Activated B cell treated with CpG ODN at 0.5 μM for 24 hours (primary cell): Measurements from ENCODE around the gene RABL6. TPM values are rescaled to one million over a fixed set of nuclear protein-coding genes. Genes with fewer than 3 reads are reported as not detected.

ENCODE experiments used
- ATAC-seq: fragments of 200-7000 bp; cut with Tn5 transposase; one replicate; pipeline ENCODE4 v1.10.0; 2021; ENCODE audit warnings: low read depth, mild to moderate bottlenecking, moderate library complexity
- CTCF ChIA-PET: fragments of 350-600 bp; sonication (Branson Sonifier 250); formaldehyde crosslinking; loops from one replicate; lab custom pipeline; 2021; ENCODE audit warnings: antibody characterized with exemption; lab: Charles Lee
- POLR2A ChIA-PET: fragments of 350-600 bp; sonication (Branson Sonifier 250); formaldehyde crosslinking; loops from one replicate; lab custom pipeline; 2021; ENCODE audit warnings: antibody characterized with exemption; lab: Charles Lee
- DNase-seq: peaks from one replicate; pipeline ENCODE4 v3.0.0; 2022
- H3K27ac Mint-ChIP-seq: one replicate; pipeline ENCODE4 v1.8.0; 2020; ENCODE audit warnings: mixed read lengths
- H3K27me3 Mint-ChIP-seq: one replicate; pipeline ENCODE4 v1.8.0; 2021; ENCODE audit warnings: mixed read lengths
- H3K36me3 Mint-ChIP-seq: one replicate; pipeline ENCODE4 v1.8.0; 2021; ENCODE audit warnings: low read depth, mixed read lengths
- H3K4me1 Mint-ChIP-seq: one replicate; pipeline ENCODE4 v1.8.0; 2021; ENCODE audit warnings: mixed read lengths
- H3K4me3 Mint-ChIP-seq: one replicate; pipeline ENCODE4 v1.8.0; 2020; ENCODE audit warnings: mild to moderate bottlenecking, mixed read lengths
- H3K9me3 Mint-ChIP-seq: one replicate; pipeline ENCODE4 v1.8.0; 2020; ENCODE audit warnings: mixed read lengths
- intact Hi-C: fragments of 100-400 bp; cut with micrococcal nuclease; formaldehyde crosslinking; loops from one replicate; pipeline ENCODE4 v1.15.1; 2024
- total RNA-seq: library from RNA; stranded (reverse); gene quantifications from 2 replicates; pipeline ENCODE4 v1.2.3, GENCODE V29; 2022
- TF ChIP-seq, protein P1 (sequence below): fragments of 200-600 bp; IDR thresholded peaks from one replicate; pipeline ENCODE4 v1.8.0; 2022; ENCODE audit warnings: antibody characterized with exemption, mild to moderate bottlenecking

The RABL6 gene
- total RNA-seq, 1 donor from 2014 or later = 75.0 TPM

DNA sequence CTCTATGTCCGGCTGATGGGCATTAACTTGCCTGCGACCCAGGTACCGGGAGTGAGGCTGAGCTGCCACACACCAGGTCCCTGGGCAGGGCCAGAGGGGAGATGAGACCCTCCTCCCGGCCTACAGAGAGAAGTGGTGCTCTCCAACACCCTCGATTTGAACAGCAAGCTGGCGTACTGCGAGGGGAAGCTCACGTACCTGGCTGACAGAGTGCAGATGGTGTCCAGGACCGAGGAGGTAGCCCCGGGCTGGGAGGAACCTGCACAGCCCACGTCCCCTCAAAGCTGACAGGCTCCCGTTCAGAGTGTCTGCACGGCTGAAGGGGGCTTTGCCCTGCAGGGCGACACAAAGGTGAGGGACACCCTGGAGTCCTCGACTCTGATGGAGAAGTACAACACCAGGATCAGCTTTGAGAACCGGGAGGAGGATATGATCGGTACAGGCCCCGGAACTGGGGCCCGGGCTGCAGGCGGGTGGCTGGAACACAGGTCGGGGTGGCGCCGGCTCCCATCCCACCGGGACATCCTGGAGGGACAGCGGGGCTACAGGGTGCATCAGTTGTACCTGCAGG is 1.0 kb upstream of the RABL6 start:
- Mint-ChIP-seq H3K4me3 (peak overlapping the region; percentile 88), H3K27ac (peak overlapping the region; percentile 87), H3K9me3 (no peaks in the 10 kb centered on the region), H3K4me1 (peaks cover 35% of the 10 kb centered on the region), H3K36me3 (peaks cover 20% of the 10 kb centered on the region), H3K27me3 (no peaks in the 10 kb centered on the region)
- ChIA-PET POLR2A (interaction anchor here (0.9 to 2.0 kb wide), 14 partner anchors 8 to 416 kb away, joined by 3 to 11 read pairs (median 4); partner anchors contain the start of genes AJM1, CCDC183, EDF1 and MAN1B1), CTCF (interaction anchor here (4.0 kb wide), 1 partner anchor 36 kb away, joined by 17 read pairs; the partner anchor contains the start of gene AJM1)
- intact Hi-C loops = loop anchor here (1.0 to 5.0 kb wide), 5 partner anchors 15 to 186 kb away; partner anchors contain the start of genes AJM1, PAXX, PHPT1 and TMEM141
- ATAC-seq (no peak), DNase-seq (no peak)
- TF ChIP-seq, protein P1, sequence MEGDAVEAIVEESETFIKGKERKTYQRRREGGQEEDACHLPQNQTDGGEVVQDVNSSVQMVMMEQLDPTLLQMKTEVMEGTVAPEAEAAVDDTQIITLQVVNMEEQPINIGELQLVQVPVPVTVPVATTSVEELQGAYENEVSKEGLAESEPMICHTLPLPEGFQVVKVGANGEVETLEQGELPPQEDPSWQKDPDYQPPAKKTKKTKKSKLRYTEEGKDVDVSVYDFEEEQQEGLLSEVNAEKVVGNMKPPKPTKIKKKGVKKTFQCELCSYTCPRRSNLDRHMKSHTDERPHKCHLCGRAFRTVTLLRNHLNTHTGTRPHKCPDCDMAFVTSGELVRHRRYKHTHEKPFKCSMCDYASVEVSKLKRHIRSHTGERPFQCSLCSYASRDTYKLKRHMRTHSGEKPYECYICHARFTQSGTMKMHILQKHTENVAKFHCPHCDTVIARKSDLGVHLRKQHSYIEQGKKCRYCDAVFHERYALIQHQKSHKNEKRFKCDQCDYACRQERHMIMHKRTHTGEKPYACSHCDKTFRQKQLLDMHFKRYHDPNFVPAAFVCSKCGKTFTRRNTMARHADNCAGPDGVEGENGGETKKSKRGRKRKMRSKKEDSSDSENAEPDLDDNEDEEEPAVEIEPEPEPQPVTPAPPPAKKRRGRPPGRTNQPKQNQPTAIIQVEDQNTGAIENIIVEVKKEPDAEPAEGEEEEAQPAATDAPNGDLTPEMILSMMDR = no peak

DNA sequence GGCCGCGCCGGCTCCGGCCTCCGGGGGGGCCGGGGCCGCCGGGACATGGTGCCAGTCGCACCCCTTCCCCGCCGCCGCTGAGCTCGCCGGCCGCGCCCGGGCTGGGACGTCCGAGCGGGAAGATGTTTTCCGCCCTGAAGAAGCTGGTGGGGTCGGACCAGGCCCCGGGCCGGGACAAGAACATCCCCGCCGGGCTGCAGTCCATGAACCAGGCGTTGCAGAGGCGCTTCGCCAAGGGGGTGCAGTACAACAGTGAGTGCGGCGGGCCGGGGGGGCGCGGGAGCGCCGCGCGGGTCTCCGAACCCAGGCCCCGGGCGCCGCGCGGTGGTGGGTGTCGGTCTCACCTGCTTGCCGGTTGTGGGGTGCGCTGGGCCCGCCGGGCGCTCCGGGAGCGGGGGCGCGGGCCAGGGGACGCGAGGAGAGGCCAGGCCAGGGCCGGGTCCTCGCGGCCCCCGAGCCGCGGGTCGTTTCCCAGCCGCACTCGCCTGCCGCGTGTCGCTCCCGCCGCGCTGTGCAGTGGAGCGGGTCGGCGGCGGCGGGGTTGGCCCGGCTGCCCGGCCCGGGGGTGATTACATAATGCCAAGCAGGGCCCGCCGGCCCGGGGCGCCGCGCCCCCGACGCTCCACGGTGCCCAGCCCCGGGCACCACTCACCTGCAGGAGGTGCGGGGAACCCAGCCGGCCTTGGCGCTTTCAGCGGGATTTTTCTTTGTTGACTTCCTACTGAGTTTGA is 492 bp downstream of the RABL6 start:
- ATAC-seq (peak; percentile 29), DNase-seq (no peak)
- POLR2A ChIA-PET = interaction anchor here (0.6 to 2.0 kb wide), 14 partner anchors 8 to 415 kb away, joined by 3 to 11 read pairs (median 4); partner anchors contain the start of genes AJM1, CCDC183, EDF1 and MAN1B1
- peak overlapping the region; percentile 35 for H3K27ac Mint-ChIP-seq
- no peaks in the 10 kb centered on the region for H3K9me3 Mint-ChIP-seq
- H3K36me3 Mint-ChIP-seq = peaks cover 29% of the 10 kb centered on the region
- peak overlapping the region; percentile 82 for H3K4me3 Mint-ChIP-seq
- intact Hi-C loops = loop anchor here (5.0 kb wide), 1 partner anchor 184 kb away; the partner anchor contains the start of gene PAXX
- TF ChIP-seq, protein P1 = no peak
- H3K4me1 Mint-ChIP-seq = peaks cover 35% of the 10 kb centered on the region
- CTCF ChIA-PET = interaction anchor here (4.0 kb wide), 1 partner anchor 34 kb away, joined by 17 read pairs; the partner anchor contains the start of gene AJM1
- H3K27me3 Mint-ChIP-seq = no peaks in the 10 kb centered on the region

DNA sequence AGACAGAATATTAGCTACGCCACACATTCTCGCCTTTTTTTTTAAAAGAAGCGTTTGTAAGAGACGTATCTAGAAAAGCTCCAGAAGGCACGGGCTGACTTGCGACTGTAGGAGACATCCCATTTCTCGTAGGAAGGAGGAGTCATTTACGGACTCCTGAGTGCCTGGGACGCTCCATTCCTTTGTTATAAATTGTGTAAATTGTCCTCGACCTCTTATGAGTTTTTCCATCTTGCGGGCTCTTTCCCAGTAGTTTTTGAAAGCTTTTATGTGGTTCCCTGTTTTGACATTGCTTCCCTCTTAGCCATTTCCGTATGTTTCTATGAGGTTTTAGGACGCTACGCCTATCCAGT is 1.0 kb downstream of the RABL6 start:
- peaks cover 35% of the 10 kb centered on the region for H3K4me1 Mint-ChIP-seq
- DNase-seq (no peak), ATAC-seq (no peak)
- peaks cover 32% of the 10 kb centered on the region for H3K36me3 Mint-ChIP-seq
- H3K27me3 Mint-ChIP-seq = no peaks in the 10 kb centered on the region
- H3K27ac Mint-ChIP-seq = peak overlapping the region; percentile 35
- ChIA-PET CTCF (interaction anchor here (4.0 kb wide), 1 partner anchor 34 kb away, joined by 17 read pairs; the partner anchor contains the start of gene AJM1), POLR2A (interaction anchor here (0.6 to 1.4 kb wide), 3 partner anchors 9 to 15 kb away, joined by 3 to 5 read pairs (median 5); no protein-coding TSS in a partner anchor)
- H3K4me3 Mint-ChIP-seq = peak overlapping the region; percentile 82
- TF ChIP-seq, protein P1 = no peak
- no peaks in the 10 kb centered on the region for H3K9me3 Mint-ChIP-seq
- intact Hi-C loops = loop anchor here (5.0 kb wide), 1 partner anchor 184 kb away; the partner anchor contains the start of gene PAXX

DNA sequence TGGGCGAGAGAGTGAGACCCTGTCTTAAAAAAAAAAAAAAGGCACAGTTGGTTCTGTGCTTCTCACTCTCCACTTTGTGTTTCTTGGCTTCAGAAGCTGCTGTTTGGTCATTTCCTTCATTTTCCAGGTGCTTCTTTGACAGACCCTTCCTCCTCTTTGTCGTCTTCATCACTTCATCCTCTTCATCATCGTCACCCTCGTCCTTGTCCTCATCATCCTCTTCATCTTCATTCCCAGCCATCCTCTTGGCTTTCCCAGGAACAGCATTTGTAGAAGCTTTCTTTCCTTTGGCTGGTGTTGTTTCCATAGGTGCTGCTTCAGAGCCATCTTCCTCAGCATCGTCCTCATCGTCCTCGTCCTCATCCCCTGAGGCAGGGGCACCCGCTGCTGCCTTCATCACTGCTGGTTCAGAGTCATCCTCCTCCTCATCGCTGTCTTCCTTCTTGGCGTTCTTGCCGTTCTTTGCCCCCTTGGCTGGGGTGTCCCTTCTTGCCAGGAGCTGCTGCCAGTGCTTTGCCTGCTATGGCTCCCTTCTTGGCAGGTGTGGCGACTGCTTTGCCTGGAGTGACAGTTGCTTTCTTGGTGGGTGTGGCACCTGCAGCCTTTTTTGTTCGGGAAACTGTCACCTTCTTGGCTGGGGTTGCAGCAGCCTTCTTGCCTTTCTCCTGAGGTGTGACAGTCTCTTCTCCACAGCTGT is 7.1 kb downstream of the RABL6 start:
- ChIA-PET CTCF (interaction anchor here (1.2 kb wide), 1 partner anchor 27 kb away, joined by 3 read pairs; the partner anchor contains the start of gene AJM1), POLR2A (interaction anchor here (0.6 kb wide), 1 partner anchor 305 kb away, joined by 3 read pairs; no protein-coding TSS in a partner anchor)
- Mint-ChIP-seq H3K9me3 (no peaks in the 10 kb centered on the region), H3K4me3 (no peak overlapping the region), H3K27ac (no peak overlapping the region), H3K4me1 (peaks cover 25% of the 10 kb centered on the region), H3K36me3 (peaks cover 39% of the 10 kb centered on the region), H3K27me3 (no peaks in the 10 kb centered on the region)
- ATAC-seq (no peak), DNase-seq (no peak)
- TF ChIP-seq, protein P1 = no peak
- intact Hi-C loops = no loop called here
